HG02852 (cell line): Measurements from ENCODE around the gene TSKU.

Experiments used
- ATAC-seq: cut with Tn5 transposase; IDR thresholded peaks from one replicate; pipeline ENCODE4 v1.9.1; 2021; ENCODE audit warnings: mild to moderate bottlenecking, moderate library complexity; ENCODE audit not compliant: unreplicated experiment

Gene TSKU

DNA sequence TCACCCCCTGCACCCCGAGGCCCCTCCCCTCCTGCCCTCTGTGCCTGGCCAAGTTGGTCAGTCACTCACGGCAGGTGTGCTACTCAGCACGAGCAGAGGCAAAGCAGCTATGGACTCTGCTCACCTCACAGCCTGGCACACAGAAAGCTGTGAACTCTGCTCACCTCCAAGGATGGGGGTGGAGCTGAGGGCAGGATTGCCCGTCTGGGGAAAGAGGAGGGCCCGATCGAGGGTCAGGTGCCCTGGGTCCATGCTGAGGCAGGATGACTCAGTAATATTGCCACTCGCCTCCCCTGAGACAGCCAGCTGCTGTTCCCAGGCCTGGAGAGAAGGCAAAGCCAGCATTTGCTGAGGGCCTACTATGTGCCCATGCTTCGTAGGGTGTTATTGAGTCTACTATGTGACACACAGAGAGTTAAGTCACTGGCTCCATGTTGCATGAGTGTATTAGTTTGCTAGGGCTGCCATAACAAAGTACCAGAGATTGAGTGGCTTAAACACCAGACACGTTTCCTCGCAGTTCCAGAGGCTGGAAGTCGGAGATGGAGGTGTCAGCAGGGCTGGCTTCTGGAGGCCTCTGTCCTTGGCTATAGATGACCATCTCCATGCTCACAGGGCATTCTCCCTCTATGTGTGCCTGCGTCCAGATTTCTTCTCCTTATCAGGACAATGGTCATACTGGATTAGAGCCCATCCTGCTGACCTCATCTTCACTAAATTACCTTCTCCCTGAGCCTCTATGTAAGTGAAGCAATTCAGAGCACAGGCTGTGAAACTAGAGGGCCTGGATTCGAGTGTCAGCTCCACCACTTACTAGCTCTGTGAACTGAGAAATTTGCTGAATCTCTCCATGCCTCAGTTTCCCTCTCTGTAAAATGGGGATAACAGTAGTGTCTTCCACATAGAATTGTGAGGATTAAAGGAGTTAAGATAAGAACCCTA lies 13.2 kb upstream of the TSKU start:
- ATAC-seq = no peak

DNA sequence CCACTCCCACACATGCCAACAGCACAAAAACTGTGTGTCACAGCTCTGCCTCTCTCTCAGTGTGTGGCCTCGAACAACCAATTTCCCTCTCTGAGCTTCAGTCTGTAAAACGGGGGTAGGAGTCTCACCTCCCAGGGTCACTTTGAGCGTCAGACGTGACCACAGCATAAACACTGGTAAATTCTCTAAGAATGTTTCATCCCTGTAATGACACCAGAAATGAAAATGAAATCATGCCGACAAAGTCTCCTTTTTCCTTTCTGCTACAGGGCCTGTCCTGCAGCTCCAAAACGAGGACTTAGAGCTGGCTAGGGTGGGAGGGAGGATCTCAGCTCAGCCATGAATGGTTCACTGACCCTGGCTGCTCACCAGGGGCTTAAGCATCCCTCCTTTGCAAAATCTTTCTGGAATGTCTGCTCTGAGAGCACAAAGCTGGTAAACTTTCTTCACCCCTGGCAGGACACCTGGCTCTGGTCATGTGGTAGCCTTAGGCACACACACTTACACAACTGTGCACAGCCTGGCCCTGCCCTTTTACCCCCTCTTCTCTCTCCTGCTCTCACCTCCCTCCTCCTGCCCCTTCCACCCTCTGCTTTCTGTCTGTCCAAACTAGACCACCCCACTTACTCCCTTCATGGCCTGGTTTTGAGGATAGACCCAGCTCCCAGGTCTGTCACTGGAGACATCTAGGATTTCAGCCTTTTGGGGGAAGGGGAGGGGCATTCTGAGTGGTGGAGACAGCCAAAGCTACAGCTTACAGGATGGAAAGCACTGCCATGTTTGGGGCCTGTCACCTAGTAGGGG lies 12.3 kb upstream of the TSKU start:
- ATAC-seq = no peak

DNA sequence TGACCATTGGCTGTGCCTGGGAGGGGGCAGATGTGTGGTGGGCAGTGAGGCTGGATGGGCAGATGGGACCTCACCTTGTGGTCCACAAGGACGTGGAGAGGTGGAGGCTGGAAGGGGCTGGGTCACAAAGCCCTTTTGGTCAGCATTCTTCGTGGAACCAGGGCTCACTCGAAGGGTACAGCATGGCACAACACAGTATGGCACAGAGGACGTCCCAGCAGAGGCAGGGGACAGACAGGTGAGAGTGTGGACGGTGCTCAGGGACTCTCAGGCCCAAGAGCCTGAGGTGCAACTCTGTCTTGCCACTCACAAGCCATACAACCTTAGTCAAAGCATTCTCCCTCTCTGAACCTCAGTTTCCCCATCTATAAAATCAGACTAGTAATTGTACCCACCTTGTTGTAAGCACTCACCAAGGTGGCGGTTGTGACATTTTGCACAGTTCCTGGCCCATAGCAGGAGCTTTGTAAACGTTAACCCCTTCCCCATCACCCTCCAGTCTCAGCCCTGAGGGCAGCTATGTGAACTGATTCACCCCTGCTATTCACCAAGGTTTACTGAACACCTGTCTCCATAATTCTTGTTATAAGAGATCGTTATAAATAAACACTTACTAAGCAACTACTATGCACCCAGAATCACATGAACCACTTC lies 11.6 kb upstream of the TSKU start:
- ATAC-seq = no peak

DNA sequence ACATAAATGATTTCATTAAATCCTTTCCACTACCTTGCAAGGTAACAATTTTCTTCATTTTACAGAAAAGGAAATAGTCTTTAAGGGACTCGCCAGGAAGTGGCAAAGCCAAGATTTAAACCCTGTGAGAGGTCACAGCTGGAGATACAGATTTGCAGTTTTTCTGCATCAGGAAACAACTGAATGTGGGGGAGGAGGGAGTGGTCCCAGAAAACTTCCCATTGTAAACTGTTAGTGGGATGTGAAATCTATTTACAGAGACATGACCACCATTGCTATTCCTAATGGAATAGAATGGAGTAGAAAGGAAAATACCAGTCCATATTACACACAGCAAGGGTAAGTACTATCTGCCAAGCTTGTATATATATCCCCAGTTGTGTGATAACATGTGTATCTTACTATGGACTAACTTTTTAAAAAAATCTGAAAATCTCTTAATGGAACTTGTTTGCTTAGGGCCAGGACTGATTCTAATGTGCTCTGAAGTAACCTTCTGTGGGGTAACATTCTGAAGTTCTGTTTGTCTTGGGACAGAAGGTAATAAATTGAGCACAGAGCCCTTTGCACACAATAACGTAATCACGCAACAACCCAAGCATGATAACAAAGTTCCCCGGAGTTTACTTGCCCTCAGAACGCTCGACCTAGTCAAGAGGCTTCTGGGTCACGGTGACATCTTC lies 10.9 kb upstream of the TSKU start:
- no peak for ATAC-seq

GRCh38 chr11:76772783-76773106 lies 10.4 kb upstream of the TSKU start:
- ATAC-seq = no peak

DNA sequence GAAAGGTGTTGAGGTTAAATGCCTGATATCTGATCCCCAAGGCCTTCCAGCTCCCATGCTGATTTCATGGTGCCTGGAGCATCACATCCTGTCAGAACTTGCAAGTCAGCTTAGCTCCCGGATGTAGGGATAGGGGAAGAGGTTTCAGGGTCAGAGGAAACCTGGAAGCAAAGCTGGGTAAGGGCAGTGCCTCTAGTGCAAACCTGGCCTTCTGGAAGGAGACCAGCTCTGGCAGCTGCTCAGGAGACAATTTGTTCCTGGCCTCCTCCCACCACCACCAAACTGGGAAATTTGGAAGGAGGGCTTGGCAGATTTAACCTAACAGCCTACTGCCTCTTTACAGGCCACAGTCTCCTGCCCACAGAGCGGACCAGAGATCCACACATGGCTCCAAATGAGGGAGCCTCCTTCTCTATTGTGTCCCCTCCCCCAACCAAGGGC lies 9.2 kb upstream of the TSKU start:
- no peak for ATAC-seq

DNA sequence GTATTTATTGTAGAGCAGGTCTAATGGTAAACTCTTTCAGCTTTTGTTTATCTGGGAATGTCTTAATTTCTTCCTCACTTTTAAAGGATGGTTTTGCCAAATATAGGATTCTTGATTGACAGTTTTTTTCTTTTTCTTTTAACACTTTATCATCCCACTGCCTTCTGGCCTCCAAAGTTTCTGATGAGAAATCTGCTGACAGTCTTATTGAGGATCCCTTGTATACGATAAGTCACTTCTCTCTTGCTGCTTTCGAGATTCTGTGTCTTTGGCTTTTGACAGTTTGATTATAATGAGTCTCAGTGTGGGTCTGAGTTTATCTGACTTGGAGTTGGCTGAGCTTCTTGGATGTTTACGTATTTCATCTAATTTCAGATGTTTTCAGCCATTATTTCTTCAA lies 6.7 kb upstream of the TSKU start:
- ATAC-seq = no peak

DNA sequence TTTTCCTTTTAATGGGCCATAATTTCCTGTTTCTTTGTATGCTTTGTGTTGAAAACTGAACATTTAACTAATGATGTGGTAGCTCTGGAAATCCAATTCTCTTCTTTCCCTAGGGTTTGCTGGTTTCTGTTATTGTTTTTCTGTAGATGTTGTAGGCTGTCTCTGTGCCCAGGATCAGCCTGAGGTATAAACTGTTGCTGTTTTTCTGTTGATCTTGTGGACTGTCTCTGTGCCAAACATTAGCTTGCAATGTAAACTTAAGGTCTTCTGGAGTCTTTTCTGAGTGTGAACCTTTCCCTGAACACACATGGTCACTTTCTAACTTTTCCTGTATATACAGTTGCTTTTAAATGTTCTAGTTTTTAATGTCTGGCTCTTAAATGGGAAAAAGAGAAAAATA lies 5.9 kb upstream of the TSKU start:
- no peak for ATAC-seq

- no peak for ATAC-seq
Observed at GRCh38 chr11:76777876-76778275, 5.3 kb upstream of the TSKU start.

DNA sequence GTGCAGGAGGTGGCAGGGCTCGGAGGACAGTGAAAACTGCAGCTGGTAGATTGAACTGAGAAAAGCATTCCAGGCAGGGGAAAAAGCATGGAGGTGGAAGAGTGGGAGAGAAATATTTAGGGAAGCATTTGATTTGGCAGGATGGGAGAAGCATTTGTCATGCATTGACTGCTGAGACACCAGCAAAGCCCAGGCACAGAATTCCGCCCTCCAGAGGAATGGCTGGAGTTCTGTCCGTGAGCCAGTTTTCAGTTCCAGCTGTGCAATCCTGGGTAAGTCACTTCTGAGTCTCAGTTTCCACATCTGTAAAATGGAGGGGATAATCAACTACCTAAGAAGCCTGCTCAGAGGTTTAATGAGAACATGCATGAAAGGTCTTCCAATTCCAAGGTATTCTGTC lies 4.3 kb upstream of the TSKU start:
- ATAC-seq = no peak

DNA sequence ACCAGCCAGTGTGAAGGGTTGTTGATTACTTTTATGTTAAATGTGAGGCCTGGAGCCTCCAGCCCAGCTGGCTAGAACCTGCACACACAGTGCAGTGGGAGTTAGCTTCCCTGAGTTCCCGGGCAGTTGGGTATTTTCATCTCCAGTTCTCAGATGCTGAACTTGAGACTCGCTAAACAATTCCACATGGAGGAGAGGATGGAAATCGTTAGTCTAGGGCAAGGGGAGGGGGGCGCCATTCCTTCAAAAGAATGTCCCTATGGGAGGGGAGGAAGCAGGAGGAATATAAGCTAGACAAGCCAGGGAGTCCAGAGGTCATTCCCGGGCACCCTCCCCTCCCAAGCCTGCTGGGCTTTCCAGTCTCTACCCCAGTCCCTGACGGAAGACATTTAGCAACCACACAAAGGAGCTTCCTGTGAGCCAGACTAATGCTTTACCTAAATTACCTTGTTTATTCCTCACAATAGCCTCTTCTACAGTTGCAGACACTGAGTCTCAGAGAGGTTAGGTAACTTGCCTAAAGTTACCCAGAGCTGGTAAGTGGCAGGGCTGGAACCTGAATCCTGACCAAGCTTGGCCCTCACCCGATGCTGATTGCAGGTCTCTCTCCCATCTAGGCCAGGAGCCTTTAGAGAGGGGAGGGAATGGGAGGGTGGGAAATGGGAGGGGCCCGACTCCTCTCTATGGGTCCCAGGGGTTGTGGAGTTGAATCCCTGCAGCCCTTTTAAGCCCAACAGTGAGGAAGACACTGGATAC lies 1.9 kb upstream of the TSKU start:
- ATAC-seq = no peak

- no peak for ATAC-seq
Observed at GRCh38 chr11:76781807-76782530, 1.2 kb upstream of the TSKU start.

DNA sequence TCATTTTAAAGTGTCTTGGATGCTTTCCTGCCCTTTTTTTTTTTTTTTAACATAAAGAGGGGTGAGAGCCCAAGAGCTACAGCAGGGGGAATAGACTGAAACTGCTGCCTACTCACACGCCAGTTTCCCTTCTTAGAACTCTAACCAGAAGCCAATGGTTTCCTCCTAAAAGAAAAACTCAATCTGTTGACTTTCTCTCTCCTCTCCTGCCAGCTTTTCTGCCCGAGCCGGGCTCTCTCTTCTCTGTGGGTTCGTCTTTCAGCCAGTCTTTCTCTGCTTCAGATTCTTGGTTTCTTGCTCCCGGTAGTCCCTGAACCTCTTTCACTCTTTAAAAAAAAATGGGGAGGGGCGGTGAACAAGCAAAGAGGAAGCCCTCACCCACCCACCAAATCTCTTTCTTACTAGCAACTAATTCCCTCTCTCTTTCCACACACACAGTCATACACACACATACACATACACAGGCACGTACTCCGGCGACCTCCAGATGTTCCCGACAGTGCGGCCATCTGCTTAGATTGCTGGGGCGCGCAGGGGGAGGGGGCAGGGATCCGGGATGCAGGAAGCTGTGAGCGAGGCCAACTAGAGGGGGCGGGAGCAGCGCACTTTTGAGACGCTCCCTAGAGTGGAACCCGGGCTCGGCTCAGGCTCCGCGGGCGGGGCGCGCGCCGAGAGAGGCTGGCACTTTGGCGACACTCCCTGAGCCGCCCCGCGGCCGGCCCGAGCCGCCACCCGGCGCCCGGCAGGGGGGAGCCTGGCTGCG lies 444 bp upstream of the TSKU start:
- no peak for ATAC-seq

- no peak for ATAC-seq
Observed at GRCh38 chr11:76783896-76784813, 999 bp downstream of the TSKU start.

- ATAC-seq = no peak
Observed at GRCh38 chr11:76785513-76785912, 2.4 kb downstream of the TSKU start.

DNA sequence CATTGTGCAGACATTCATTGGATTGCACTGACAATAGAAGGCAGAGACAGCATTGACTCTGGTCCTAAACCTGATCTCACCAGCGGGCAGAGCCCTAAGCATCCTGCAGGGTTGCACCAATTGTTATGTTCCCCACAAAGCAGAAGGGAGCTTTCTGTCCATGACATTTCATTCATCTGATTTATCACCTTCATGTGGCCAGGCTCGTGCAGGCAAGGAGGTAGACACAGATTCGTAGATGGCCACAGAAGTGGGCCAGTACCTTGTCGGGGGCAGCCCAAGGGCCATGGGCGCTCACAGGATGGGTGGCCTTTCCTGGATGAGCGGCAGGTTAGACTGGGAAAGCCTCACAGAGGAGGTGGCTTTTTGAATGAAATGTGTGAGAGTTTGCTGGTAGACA lies 2.9 kb downstream of the TSKU start:
- no peak for ATAC-seq

DNA sequence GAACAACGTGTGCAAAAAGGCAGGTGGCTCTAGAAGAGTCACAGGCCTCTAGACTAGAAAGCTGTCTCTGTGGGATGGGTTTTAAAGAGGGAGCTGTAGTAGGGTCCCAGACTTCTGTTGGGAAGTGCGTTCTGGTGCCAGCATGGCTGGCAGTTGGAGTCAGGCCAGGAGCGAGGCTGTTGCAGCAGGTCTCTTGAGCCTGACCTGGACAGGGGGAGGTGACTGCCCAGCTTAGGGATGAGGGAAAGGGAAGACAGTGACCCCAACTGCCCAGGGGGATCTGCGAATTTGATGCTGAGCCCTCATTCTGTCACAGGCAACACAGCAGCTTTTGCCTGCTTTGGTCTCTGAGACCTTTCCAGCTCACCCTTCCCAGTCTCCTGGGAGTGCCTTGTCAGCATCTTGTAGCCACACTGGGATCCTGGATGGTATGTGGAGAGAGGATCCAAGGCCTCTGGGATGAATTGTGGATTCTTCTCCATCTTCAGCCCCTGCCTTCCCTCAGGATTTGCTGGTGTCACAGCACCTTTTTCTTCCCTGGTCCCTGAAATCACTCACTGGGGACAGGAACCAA lies 3.4 kb downstream of the TSKU start:
- no peak for ATAC-seq

DNA sequence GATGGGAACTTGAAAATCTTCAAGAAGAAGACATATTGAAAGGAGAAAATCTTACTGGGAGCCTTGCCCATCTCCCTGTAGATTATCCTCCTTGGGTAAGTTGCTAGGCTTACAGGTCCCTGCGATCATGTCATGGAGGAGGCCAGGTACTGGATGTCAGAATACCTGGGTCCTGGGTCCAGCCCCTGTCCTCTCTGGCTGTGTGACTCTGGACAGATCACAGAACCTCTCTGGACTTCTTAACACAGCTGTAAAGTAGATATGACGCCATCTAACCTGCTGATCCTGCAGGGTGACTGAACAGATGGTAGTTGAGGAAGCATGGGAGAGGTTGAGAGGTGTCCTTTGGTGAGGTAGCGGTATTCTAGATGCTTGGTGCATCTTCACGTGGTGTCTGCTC lies 4.1 kb downstream of the TSKU start:
- ATAC-seq = no peak
